HCT116 (cell line): ENCODE data around the gene SORT1. TPM values are rescaled to one million over a fixed set of nuclear protein-coding genes. Genes with fewer than 3 reads are reported as not detected.

ENCODE experiments used
- ATAC-seq: fragments of 200-7000 bp; cut with Tn5 transposase; 2 replicates; pipeline ENCODE4 v1.9.1; 2020; ENCODE audit warnings: mild to moderate bottlenecking, moderate library complexity
- BruUV-seq: library from RNA; stranded (reverse); fragments of 400-500 nt; replicated peaks from 2 replicates; lab custom pipeline; 2021; lab: Mats Ljungman, UMichigan
- CTCF ChIA-PET: fragments of 300-600 bp; sonication (Branson Sonifier 250); formaldehyde crosslinking; loops from one replicate; lab custom pipeline; 2021; ENCODE audit warnings: antibody characterized with exemption; lab: Charles Lee
- POLR2A ChIA-PET: fragments of 300-600, 350-600 bp; sonication (Branson Sonifier 250); formaldehyde crosslinking; loops from one replicate; lab custom pipeline; 2021; ENCODE audit warnings: antibody characterized with exemption; lab: Charles Lee
- RAD21 ChIA-PET, 2 experiments: fragments of 300-600 bp; sonication (Branson Sonifier 250); formaldehyde crosslinking; loops; one replicate each; lab custom pipeline; 2023; ENCODE audit warnings: low total read pairs in 2 of 2; ENCODE audit not compliant: uncharacterized antibody in 2 of 2, unreplicated experiment in 2 of 2, low non-redundant PET in 1 of 2; lab: Charles Lee
- DNase-seq: peaks from one replicate; pipeline ENCODE4 v3.0.0-alpha.2; 2010; ENCODE audit warnings: low read depth, low spot score
- H2AFZ ChIP-seq: fragments of 200-600 bp; shearing (Covaris generic), sonication (generic); 2 replicates; pipeline ENCODE4 v1.6.1; 2017; ENCODE audit warnings: low read depth, mixed run types, mixed read lengths, antibody characterized with exemption, low read length; ENCODE audit not compliant: poor library complexity, severe bottlenecking
- H3K27ac ChIP-seq: 2 replicates; pipeline ENCODE4 v1.5.1; 2012; ENCODE audit warnings: low read depth, low read length
- H3K27me3 ChIP-seq: fragments of 200-600 bp; sonication (generic); 2 replicates; pipeline ENCODE4 v1.6.1; 2016; ENCODE audit warnings: mixed run types, low read length, mixed read lengths; ENCODE audit not compliant: insufficient read depth
- H3K36me3 ChIP-seq, 2 experiments: fragments of 200-500 bp in 1 of 2; fragments of 200-600 bp in 1 of 2; sonication (Bioruptor generic) in 1 of 2; sonication (generic) in 1 of 2; 2 replicates each; pipeline versions ENCODE4 v1.5.1 to v1.6.1; 2014 to 2016; ENCODE audit warnings: low read length in 2 of 2, inconsistent platforms in 1 of 2, mixed read lengths in 1 of 2, mixed run types in 1 of 2; ENCODE audit not compliant: insufficient read depth in 2 of 2, control insufficient read depth in 1 of 2
- H3K4me1 ChIP-seq, 2 experiments: fragments of 200-600 bp in 1 of 2; sonication (generic) in 1 of 2; 2 replicates each; pipeline versions ENCODE4 v1.5.1 to v1.6.1; 2012 to 2017; ENCODE audit warnings: low read length in 2 of 2, inconsistent platforms in 1 of 2, mild to moderate bottlenecking in 1 of 2, mixed read lengths in 1 of 2, mixed run types in 1 of 2, moderate library complexity in 1 of 2; ENCODE audit not compliant: insufficient read depth in 2 of 2, control insufficient read depth in 1 of 2
- H3K4me2 ChIP-seq: fragments of 200-600 bp; sonication (generic); 2 replicates; pipeline ENCODE4 v1.6.1; 2017; ENCODE audit warnings: mixed run types, low read length, mixed read lengths
- H3K4me3 ChIP-seq, 2 experiments: fragments of 200-600 bp in 1 of 2; sonication (generic) in 1 of 2; replicated peaks in 1 of 2; 2 replicates each; pipeline ENCODE4 v1.5.1; 2011 to 2016; ENCODE audit warnings: low read length in 2 of 2, control low read depth in 1 of 2, low read depth in 1 of 2, mild to moderate bottlenecking in 1 of 2, mixed read lengths in 1 of 2, mixed run types in 1 of 2
- H3K79me2 ChIP-seq: fragments of 200-600 bp; sonication (generic); 2 replicates; pipeline ENCODE4 v1.6.1; 2017; ENCODE audit warnings: mild to moderate bottlenecking, mixed run types, low read length, moderate library complexity, mixed read lengths; ENCODE audit not compliant: insufficient read depth
- H3K9ac ChIP-seq: fragments of 200-600 bp; sonication (generic); 2 replicates; pipeline ENCODE4 v1.6.1; 2016; ENCODE audit warnings: low read length, mixed read lengths
- H3K9me2 ChIP-seq: fragments of 200-600 bp; sonication (generic), shearing (Covaris generic); 2 replicates; pipeline ENCODE4 v1.6.1; 2017; ENCODE audit warnings: mixed run types, mild to moderate bottlenecking, moderate library complexity; ENCODE audit not compliant: insufficient read depth
- H3K9me3 ChIP-seq, 2 experiments: fragments of 200-500 bp in 1 of 2; fragments of 200-600 bp in 1 of 2; sonication (Bioruptor generic) in 1 of 2; sonication (generic) in 1 of 2; 2 replicates each; pipeline ENCODE4 v1.6.1; 2014 to 2017; ENCODE audit warnings: low read length in 2 of 2, mixed read lengths in 2 of 2, inconsistent platforms in 1 of 2, low read depth in 1 of 2, mild to moderate bottlenecking in 1 of 2, mixed run types in 1 of 2, moderate library complexity in 1 of 2; ENCODE audit not compliant: control insufficient read depth in 1 of 2, insufficient read depth in 1 of 2
- H4K20me1 ChIP-seq: fragments of 200-600 bp; sonication (generic), shearing (Covaris generic); 2 replicates; pipeline ENCODE4 v1.6.1; 2017; ENCODE audit warnings: mixed run types, mild to moderate bottlenecking, moderate library complexity; ENCODE audit not compliant: insufficient read depth
- EGR1 ChIP-seq: IDR thresholded peaks from 2 replicates; pipeline ENCODE4 v1.6.1; 2012; ENCODE audit warnings: low read depth
- ELF1 ChIP-seq: IDR thresholded peaks from 2 replicates; pipeline ENCODE4 v1.6.1; 2012; ENCODE audit warnings: low read depth, borderline replicate concordance
- EZH2phosphoT487 ChIP-seq: fragments of 200-600 bp; IDR thresholded peaks from 2 replicates; pipeline ENCODE4 v1.6.1; 2018; ENCODE audit warnings: antibody characterized with exemption, borderline replicate concordance
- FOSL1 ChIP-seq: IDR thresholded peaks from 2 replicates; pipeline ENCODE4 v1.6.1; 2012; ENCODE audit warnings: low read depth
- JUND ChIP-seq: IDR thresholded peaks from 2 replicates; pipeline ENCODE4 v1.6.1; 2012
- RAD21 ChIP-seq: IDR thresholded peaks from 2 replicates; pipeline ENCODE4 v1.6.1; 2012; ENCODE audit warnings: low read depth, mild to moderate bottlenecking
- SIN3A ChIP-seq: IDR thresholded peaks from 2 replicates; pipeline ENCODE4 v1.6.1; 2012; ENCODE audit warnings: low read depth
- SP1 ChIP-seq: IDR thresholded peaks from 2 replicates; pipeline ENCODE4 v1.6.1; 2012; ENCODE audit warnings: low read depth
- SRF ChIP-seq: IDR thresholded peaks from 2 replicates; pipeline ENCODE4 v1.6.1; 2012; ENCODE audit warnings: low read depth
- TCF7L2 ChIP-seq: IDR thresholded peaks from 2 replicates; pipeline ENCODE4 v1.7.0; 2011; ENCODE audit warnings: borderline replicate concordance, inconsistent platforms; ENCODE audit not compliant: insufficient read depth, insufficient read length; ENCODE audit errors: extremely low read depth
- intact Hi-C: fragments of 100-400 bp; cut with micrococcal nuclease; formaldehyde crosslinking; loops from 2 replicates; pipeline ENCODE4 v1.10.0; 2022
- total RNA-seq: library from RNA; stranded (reverse); gene quantifications from one replicate; pipeline ENCODE4 v1.2.1, GENCODE V29; 2021; ENCODE audit not compliant: unreplicated experiment
- TF ChIP-seq, protein P1 (sequence below), 3 experiments: fragments of 200-600 bp in 1 of 3; sonication (generic) in 1 of 3; IDR thresholded peaks in 2 of 3; conservative IDR thresholded peaks in 1 of 3; 2 replicates each; pipeline ENCODE4 v1.5.1; 2012 to 2017; ENCODE audit warnings: low read depth in 2 of 3, low read length in 2 of 3, antibody characterized with exemption in 1 of 3, borderline replicate concordance in 1 of 3, control low read depth in 1 of 3, mild to moderate bottlenecking in 1 of 3, mixed read lengths in 1 of 3, mixed run types in 1 of 3, moderate library complexity in 1 of 3; ENCODE audit not compliant: insufficient read depth in 1 of 3
- TF ChIP-seq, protein P2 (sequence below): IDR thresholded peaks from 2 replicates; pipeline ENCODE4 v1.6.1; 2011; ENCODE audit warnings: mild to moderate bottlenecking, low read length, moderate library complexity; ENCODE audit not compliant: insufficient replicate concordance; ENCODE audit errors: extremely low read depth
- TF ChIP-seq, protein P3 (sequence below): IDR thresholded peaks from 2 replicates; pipeline ENCODE4 v1.6.1; 2012
- TF ChIP-seq, protein P4 (sequence below): IDR thresholded peaks from 2 replicates; pipeline ENCODE4 v1.6.1; 2012

Gene SORT1
- total RNA-seq, 1 experiment from 2014 or later, result 20.2 TPM

DNA sequence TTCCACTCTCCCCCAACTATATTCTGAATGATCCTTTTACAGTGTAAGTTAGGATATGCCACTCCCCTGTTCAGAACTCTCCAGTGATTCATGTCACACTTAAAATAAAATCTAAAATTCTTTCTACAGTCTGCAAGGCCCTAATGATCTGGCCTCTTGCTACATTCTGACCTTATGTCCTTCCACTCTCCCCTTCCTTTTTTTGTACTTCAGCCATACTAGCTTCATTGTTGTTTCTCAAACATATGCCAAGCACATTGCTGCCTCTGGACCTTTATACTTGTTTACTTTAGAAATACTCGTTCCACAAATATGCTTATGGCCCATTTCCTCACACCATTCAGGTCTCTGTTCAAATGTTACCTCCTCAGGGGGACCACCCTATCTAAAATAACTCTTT, 43.4 kb upstream of the SORT1 start (continued):
- TF ChIP-seq, protein P1, sequence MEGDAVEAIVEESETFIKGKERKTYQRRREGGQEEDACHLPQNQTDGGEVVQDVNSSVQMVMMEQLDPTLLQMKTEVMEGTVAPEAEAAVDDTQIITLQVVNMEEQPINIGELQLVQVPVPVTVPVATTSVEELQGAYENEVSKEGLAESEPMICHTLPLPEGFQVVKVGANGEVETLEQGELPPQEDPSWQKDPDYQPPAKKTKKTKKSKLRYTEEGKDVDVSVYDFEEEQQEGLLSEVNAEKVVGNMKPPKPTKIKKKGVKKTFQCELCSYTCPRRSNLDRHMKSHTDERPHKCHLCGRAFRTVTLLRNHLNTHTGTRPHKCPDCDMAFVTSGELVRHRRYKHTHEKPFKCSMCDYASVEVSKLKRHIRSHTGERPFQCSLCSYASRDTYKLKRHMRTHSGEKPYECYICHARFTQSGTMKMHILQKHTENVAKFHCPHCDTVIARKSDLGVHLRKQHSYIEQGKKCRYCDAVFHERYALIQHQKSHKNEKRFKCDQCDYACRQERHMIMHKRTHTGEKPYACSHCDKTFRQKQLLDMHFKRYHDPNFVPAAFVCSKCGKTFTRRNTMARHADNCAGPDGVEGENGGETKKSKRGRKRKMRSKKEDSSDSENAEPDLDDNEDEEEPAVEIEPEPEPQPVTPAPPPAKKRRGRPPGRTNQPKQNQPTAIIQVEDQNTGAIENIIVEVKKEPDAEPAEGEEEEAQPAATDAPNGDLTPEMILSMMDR (IDR thresholded peaks at IDR 0.05 in 2 of 3, conservative IDR thresholded peaks at IDR 0.05 in 1 of 3; ENCODE audit: borderline replicate concordance in 1 of 3, insufficient read depth in 1 of 3, low read depth in 2 of 3, low read length in 2 of 3), result no peak
- no peak for TF ChIP-seq RAD21
- TF ChIP-seq, protein P2, sequence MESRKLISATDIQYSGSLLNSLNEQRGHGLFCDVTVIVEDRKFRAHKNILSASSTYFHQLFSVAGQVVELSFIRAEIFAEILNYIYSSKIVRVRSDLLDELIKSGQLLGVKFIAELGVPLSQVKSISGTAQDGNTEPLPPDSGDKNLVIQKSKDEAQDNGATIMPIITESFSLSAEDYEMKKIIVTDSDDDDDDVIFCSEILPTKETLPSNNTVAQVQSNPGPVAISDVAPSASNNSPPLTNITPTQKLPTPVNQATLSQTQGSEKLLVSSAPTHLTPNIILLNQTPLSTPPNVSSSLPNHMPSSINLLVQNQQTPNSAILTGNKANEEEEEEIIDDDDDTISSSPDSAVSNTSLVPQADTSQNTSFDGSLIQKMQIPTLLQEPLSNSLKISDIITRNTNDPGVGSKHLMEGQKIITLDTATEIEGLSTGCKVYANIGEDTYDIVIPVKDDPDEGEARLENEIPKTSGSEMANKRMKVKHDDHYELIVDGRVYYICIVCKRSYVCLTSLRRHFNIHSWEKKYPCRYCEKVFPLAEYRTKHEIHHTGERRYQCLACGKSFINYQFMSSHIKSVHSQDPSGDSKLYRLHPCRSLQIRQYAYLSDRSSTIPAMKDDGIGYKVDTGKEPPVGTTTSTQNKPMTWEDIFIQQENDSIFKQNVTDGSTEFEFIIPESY, result no peak
- TF ChIP-seq, protein P3, sequence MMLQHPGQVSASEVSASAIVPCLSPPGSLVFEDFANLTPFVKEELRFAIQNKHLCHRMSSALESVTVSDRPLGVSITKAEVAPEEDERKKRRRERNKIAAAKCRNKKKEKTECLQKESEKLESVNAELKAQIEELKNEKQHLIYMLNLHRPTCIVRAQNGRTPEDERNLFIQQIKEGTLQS, result no peak

DNA sequence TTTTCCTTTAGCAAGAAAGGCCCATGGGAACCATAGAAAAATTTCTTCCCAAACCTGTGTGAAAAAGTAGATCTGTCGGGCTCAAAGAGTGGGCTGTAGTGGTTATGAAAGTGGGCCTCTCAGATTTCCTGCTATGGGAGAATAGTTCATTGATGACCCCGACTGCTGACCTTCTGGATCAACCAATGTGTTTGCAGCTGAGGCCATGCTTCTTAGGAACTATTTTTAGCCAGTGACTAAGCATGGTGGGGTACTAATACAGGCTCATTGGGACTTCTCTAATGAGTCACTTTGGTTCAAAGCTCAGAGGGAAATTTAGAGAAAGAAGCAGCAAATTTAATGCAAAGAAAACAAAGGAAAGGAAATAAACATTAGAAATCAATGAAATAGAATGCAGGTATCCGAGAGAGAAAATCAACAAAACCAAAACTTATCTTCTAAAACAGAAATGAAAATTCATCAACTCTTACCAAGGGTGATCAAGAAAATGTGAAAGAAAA, 41.1 kb upstream of the SORT1 start:
- Histone ChIP-seq H4K20me1 (no peaks in the 10 kb centered on the region), H3K4me1 (peaks cover 6 to 21% of the 10 kb centered on the region in 2 experiments), H3K9ac (no peak overlapping the region), H3K9me2 (no peaks in the 10 kb centered on the region), H3K36me3 (no peaks in the 10 kb centered on the region), H2AFZ (peak overlapping the region; percentile 59), H3K4me2 (peak overlapping the region; percentile 52), H3K79me2 (no peaks in the 10 kb centered on the region), H3K4me3 (no peak overlapping the region), H3K27ac (no peak overlapping the region), H3K9me3 (peaks cover 0 to 3% of the 10 kb centered on the region in 2 experiments; a peak in 1 of 4 replicates), H3K27me3 (no peaks in the 10 kb centered on the region)
- intact Hi-C loops, result no loop called here
- no peak for TF ChIP-seq TCF7L2
- no peak for TF ChIP-seq EGR1
- no peak for TF ChIP-seq SRF
- no peak for TF ChIP-seq ELF1
- TF ChIP-seq JUND, result peak; percentile 49; the same call in 1 of the 2 replicates
- TF ChIP-seq, protein P4, sequence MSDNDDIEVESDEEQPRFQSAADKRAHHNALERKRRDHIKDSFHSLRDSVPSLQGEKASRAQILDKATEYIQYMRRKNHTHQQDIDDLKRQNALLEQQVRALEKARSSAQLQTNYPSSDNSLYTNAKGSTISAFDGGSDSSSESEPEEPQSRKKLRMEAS, result peak; percentile 19; the same call in 1 of the 2 replicates
- TF ChIP-seq FOSL1, result peak; percentile 53
- no peak for TF ChIP-seq SIN3A
- peak; percentile 36; the same call in 1 of the 2 replicates for TF ChIP-seq SP1
- no peak for TF ChIP-seq EZH2phosphoT487
- no TSS peak for BruUV-seq
- ChIA-PET CTCF (no interaction called here), POLR2A (no interaction called here), RAD21 (no interaction called here)
- peak; percentile 28 for DNase-seq
- ATAC-seq, result peak; percentile 80
